ENCODE measurements around the gene FHIT.

Gene FHIT

DNA sequence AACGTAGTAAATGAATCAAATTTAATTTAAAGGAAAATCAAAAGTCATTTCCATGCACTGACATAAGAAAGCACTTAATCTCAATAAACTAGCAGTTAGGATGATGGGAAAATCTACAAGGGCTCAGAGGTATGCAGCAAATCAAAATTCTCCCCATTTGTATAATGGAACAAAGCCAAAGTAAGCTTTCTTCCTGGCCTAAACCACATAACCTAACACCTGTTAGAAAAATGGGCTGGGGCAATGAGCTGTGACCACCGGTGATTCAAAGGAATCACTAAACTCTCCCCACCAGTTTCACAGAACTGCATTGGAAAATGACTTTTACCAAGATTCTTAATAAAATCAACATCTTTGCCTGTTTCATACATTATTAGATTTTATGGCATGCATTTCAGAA, 1024.3 kb downstream of the FHIT start:
- no peak for DNase-seq (ENCODE audit: low read depth in 3 of 3)

- no peak for DNase-seq (ENCODE audit: low read depth in 3 of 3)
Measured at GRCh38 chr3:60225848-60226247, 1025.4 kb downstream of the FHIT start.

DNA sequence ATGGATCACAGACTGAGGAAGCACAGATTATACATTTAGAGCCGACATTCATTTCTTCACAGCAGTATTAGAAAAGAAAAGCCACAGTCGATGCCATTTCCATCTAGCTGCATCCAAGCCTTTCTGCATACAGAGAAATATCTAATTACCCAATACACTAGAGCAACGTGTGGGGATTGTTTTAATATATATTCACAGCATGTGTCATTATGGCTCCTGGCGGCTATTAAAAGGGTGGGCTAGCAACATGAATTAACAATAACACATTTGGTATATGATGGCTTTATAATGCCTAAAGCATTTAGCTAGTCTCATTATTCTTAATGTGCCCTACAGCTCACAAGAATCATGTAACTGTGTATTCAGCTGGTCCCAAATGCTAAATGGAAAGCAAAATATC, 1030.5 kb downstream of the FHIT start:
- no peak for DNase-seq (ENCODE audit: low read depth in 3 of 3)

DNA sequence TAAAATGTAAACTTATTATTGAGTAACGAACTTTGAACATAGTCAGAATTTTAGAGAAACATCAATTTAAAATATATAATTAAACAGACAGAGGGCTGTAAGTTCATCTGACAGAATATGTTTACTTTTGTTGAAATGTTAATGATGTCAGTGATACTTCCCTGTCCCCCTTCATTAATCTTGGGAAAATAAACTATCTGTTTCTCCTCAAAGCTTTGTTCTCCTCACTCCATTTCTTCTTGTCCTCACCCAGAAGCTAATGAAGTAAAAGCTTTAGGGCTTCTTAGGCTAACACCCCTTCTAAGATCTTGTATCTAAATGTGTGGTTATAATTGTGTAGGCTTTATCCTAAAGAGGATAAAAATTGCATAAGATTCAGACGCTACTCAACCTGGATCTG, 1031.8 kb downstream of the FHIT start:
- no peak for DNase-seq (ENCODE audit: low read depth in 3 of 3)

DNA sequence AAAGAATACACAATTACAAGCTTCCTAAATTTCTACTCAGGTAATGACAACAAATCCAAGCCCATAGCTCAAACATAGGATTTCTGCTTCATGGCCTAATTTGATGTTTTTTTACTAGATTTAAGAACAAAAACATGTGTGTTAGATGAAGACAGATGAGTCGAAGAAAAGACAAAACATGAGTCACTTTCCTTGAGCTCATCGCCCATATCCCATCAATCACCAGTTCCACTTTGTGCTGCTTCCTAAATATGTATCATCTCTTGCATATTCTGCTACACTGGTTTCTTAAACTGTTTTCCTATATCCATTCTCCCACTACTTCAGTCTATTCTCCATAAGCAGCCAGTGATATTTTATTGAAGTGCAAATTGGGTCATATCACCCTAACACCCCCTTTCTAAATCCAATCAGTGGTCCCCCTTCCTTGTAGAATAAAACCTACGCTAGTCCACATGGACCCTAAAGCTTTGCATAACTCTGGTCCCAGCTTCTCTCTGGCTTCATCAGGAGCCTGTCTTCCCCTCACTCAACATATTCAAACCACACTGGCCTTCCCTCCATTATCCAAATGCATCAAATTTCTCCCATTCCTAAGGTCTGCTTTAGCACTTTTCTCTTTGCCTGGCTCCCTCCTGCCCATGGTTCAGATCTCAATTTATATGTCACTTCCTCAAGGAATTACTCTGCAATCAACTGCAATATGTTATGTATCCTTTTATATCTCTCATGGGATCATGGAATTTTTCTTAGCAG, 1033.9 kb downstream of the FHIT start:
- no peak for DNase-seq (ENCODE audit: low read depth in 3 of 3)

- DNase-seq (ENCODE audit: low read depth in 3 of 3) = no peak
Measured at GRCh38 chr3:60216462-60217075, 1034.7 kb downstream of the FHIT start.

- no peak for DNase-seq (ENCODE audit: low read depth in 3 of 3)
Measured at GRCh38 chr3:60215946-60216345, 1035.3 kb downstream of the FHIT start.

- DNase-seq (ENCODE audit: low read depth in 3 of 3) = no peak
Measured at GRCh38 chr3:60207905-60208304, 1043.3 kb downstream of the FHIT start.

DNA sequence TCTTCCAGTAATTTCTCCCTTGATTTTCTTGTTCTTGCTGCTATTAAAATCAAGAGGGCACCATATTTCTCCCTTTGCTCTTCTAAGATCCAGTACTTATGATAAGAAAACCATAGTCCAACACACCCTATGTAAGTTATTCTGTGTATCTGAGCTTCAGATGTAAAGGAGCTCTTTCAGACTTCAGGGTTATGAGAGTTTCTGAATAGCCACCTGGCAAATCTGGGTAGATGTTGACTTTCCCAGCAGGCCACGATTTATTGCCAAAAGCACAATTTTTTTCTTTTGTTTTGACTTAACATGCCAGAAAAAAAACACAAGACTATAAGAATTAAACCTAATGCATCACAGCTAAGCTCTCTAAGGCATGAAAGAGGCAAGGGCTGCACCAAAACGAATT, 1045.0 kb downstream of the FHIT start:
- DNase-seq (ENCODE audit: low read depth in 3 of 3) = no peak

GRCh38 chr3:60202052-60202726, 1049.1 kb downstream of the FHIT start:
- DNase-seq (ENCODE audit: low read depth in 3 of 3) = no peak

- DNase-seq (ENCODE audit: low read depth in 3 of 3) = no peak
Measured at GRCh38 chr3:60199306-60199705, 1051.9 kb downstream of the FHIT start.

DNA sequence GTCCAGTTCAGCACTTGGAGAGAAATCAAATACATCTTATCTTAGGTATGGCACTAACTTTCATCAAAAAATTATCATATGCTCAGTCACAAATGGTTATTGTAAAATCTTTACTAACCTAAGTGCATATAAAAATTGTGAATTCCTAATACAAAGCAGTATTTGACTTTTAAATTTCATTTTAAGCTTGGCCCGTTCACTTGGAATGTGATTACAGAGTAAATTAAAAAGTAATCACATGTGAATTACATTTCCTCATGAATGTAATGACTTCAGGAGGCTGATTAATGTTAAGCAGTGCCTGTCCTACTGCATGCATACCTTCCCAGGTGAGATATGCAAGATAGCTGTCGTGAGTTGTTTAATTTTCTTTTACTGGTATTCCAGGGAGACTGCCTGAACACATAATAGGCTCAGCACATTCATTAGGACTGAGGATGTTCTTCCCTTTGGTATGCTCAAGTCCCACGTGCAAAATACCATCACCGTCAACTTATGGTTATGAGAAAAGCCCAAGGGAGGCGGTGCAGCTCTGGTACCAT, 1053.0 kb downstream of the FHIT start:
- no peak for DNase-seq (ENCODE audit: low read depth in 3 of 3)

DNA sequence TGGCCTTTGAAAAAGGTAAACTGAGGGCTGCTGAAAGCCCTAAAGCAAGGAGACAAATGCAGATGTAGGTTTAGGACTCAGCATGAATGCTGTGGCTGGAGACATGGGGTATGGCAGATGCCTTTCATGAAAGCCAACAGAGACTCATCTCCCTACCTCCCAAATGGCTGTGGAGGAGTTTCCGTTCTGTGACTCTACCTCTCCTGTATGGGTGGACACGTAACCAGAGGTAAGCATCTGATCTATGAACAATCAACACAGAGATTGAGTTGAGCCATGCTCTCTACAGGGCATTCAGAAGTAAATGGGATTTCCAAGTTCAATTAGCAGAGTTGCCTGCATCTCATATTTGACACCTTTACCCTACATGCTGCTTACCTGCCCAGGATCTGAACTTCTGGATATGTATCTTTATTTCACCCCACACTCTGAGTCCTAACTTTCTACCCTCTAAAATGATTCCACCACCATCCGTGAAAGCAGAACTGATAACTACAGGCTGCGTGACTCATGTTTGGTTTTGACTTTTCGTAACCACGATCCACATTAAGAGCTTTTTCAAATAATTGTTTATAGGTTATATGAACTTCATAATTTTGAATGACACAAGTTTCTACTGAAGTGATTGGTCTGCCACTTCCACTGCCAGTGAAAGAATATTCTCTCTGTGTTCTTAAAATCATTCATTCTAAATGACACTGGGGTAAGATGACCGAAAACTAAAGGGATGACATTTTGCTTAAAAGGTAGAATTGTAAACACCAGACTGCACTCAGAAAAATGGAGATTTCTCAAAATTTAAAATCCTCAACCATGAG, 1058.7 kb downstream of the FHIT start:
- DNase-seq (ENCODE audit: low read depth in 3 of 3) = no peak

DNA sequence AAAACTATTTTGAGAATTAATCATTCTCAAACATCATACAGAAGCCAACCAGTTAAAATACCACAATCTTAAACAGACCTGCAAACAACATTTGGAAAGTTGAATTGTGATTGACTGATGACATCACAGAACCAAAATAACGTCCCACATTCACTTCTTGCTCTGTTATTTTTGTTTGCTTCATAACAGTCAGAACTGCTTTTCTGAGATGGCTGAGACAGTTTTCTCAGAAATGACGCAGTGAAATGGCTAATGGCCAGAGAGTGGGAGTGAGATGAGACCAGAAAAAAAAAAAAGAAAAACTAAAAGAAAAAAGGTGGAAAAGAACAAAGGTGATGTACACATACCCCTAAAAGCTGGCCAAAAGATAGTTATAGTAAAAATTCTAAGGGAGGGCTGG, 1061.2 kb downstream of the FHIT start:
- no peak for DNase-seq (ENCODE audit: low read depth in 3 of 3)

- no peak for DNase-seq (ENCODE audit: low read depth in 3 of 3)
Measured at GRCh38 chr3:60189304-60189703, 1061.9 kb downstream of the FHIT start.

DNA sequence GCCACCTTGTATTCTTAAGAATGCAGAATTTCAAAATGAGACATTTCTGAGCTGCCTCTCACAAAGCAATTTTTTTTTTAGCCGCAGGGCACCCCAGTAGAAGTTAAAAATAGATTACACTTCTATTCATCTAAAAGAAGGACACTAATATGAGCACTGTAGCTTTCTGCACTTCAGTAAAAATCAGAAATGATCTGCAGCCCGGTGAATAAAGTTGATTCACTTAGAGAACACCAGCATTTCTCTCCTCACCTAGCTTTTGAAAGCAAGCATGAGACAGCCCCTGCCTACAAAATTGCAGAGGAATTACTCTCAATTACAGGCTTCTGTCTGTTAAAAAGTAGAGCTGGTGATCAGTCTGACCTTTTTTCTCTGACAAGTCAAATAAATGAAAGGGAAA, 1062.4 kb downstream of the FHIT start:
- DNase-seq (ENCODE audit: low read depth in 3 of 3) = no peak

DNA sequence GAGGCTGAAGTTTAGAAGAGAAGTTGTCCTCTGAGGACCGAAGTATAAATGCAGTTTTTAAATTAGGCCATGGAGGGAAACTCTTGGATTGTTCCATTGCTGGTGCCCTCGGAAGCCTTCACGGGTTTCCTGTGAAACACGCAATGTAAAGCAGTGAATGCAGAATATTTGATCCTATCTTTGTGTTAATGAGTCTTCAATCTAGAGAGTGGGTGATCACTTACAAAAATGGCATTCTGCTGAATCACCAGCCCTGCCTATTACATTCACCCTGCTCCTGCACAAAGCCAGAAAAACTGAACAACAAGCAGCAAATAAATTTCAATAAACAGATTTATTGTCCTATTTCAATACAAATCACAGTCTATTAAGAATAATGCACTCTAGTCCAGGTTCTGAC, 1063.9 kb downstream of the FHIT start:
- DNase-seq (ENCODE audit: low read depth in 3 of 3) = no peak

DNA sequence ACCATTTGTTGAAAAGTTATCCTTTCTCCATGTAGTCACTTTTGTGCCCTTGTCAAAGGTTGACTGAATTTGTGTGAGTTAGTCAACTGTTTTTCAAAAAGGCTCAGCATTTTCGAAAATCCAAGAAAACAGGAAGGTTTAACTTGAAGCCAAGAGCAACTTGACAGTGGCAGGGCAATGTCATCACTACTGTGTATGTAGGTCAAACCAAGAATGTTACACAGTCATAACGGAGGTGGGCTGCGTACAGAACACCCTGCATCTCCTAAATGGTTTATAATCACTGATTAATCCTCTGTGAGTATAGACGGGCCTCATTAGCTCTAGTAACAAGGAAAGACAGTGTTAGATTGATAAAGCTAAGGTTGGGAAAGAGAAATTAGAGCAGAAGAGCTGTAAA, 1064.9 kb downstream of the FHIT start:
- no peak for DNase-seq (ENCODE audit: low read depth in 3 of 3)

GRCh38 chr3:60185161-60185560, 1066.1 kb downstream of the FHIT start:
- DNase-seq (ENCODE audit: low read depth in 3 of 3) = no peak

DNA sequence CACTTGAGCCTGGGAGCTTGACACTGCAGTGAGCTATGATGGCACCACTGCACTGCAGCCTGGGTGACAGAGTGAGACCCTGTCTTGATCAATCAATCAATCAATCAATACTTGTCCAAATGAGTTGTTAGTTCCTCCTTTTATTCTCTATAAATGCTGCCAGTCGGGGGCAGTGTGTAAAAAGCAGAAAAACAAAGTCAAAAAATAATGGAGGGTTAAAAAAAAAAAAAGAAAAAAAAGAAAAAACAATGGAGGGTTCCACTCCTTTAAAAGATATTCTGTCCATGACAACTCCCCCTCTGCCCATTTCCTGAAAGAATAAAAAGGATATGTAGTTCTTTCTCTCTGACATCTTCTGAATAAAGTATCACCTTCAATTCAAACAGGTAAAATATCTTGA, 1068.6 kb downstream of the FHIT start:
- DNase-seq (ENCODE audit: low read depth in 3 of 3) = no peak

DNA sequence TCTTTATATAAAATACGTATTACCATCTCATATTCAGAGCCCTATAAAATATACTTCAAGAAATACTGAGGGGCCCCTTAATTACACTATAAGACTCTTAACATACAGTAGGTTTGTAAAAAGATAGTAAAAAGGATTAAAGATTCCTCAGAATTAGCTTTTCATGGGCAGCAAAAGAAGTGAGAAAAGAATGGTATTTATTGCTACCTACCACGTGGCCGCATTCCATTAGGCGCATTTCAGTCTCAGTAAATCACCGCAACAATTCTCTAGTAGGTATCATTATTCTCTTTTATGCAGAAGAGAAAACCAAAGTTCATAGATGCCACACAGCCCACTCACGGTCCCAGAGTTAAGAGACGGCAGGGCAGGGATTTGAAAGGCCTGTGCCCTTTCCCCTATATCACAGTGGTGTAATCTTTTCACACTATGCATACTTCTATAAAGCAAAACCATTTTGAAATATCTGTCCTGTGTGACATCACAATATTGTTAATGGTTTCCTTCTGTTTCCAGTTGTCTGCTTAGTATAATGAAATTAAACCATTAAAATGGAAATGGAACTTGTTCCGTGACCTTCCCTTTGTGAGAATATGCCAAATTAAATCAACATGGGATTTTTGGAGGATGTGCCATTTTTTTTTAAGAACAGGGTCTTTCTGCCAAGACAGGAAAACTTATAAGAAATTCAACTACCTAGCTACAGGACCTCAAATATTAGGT, 1072.2 kb downstream of the FHIT start:
- no peak for DNase-seq (ENCODE audit: low read depth in 3 of 3)

All from stimulated activated CD4-positive, alpha-beta T cell treated with anti-CD3 and anti-CD28 coated beads, TNF-alpha, amount 100 ng/mL, for 4 hours (primary cell).